Neural progenitor cell (in vitro differentiated cells): ENCODE results near the gene DNAJC13. TPM values are rescaled to one million over a fixed set of nuclear protein-coding genes. Genes with fewer than 3 reads are reported as not detected.

Source experiments
- DNase-seq: peaks from one replicate; pipeline ENCODE4 v3.0.0-alpha.2; 2016; ENCODE audit warnings: low spot score
- H2AFZ ChIP-seq: fragments of 200-600 bp; sonication (generic); replicated peaks from 2 replicates; pipeline ENCODE4 v1.6.1; 2016; ENCODE audit warnings: antibody characterized with exemption
- H3F3A ChIP-seq: fragments of 200-600 bp; sonication (generic); 2 replicates; pipeline ENCODE4 v1.6.1; 2016; ENCODE audit warnings: antibody characterized with exemption, low read depth
- H3K27ac ChIP-seq: fragments of 200-600 bp; sonication (generic); 2 replicates; pipeline ENCODE4 v1.5.1; 2016; ENCODE audit warnings: mild to moderate bottlenecking
- H3K27me3 ChIP-seq: fragments of 200-600 bp; sonication (generic); 2 replicates; pipeline ENCODE4 v1.6.1; 2016; ENCODE audit warnings: mild to moderate bottlenecking, moderate library complexity
- H3K36me3 ChIP-seq: fragments of 200-600 bp; sonication (generic); 2 replicates; pipeline ENCODE4 v1.5.1; 2016
- H3K4me1 ChIP-seq: fragments of 200-600 bp; sonication (generic); 2 replicates; pipeline ENCODE4 v1.6.1; 2016; ENCODE audit warnings: mixed run types
- H3K4me2 ChIP-seq: fragments of 200-600 bp; sonication (generic); 2 replicates; pipeline ENCODE4 v1.6.1; 2016
- H3K4me3 ChIP-seq: fragments of 200-600 bp; sonication (generic); 2 replicates; pipeline ENCODE4 v1.5.1; 2016
- H3K79me2 ChIP-seq: fragments of 200-600 bp; sonication (generic); 2 replicates; pipeline ENCODE4 v1.6.1; 2016; ENCODE audit warnings: low read depth
- H3K9ac ChIP-seq: fragments of 200-600 bp; sonication (generic); 2 replicates; pipeline ENCODE4 v1.6.1; 2016
- H3K9me3 ChIP-seq: fragments of 200-600 bp; sonication (generic); 2 replicates; pipeline ENCODE4 v1.5.1; 2016; ENCODE audit warnings: low read depth
- H4K20me1 ChIP-seq: fragments of 200-600 bp; sonication (generic); 2 replicates; pipeline ENCODE4 v1.6.1; 2016; ENCODE audit warnings: low read depth
- H3K27ac Mint-ChIP-seq: 3 replicates; pipeline ENCODE4 v1.8.0; 2021; ENCODE audit warnings: mixed read lengths
- H3K27me3 Mint-ChIP-seq: 2 replicates; pipeline ENCODE4 v1.8.0; 2022; ENCODE audit warnings: low read depth, mild to moderate bottlenecking, inconsistent platforms, moderate library complexity, mixed read lengths; ENCODE audit not compliant: insufficient read depth
- H3K36me3 Mint-ChIP-seq: 3 replicates; pipeline ENCODE4 v1.8.0; 2021; ENCODE audit warnings: mixed read lengths
- H3K4me1 Mint-ChIP-seq: 3 replicates; pipeline ENCODE4 v1.8.0; 2021; ENCODE audit warnings: mixed read lengths
- H3K4me3 Mint-ChIP-seq: 3 replicates; pipeline ENCODE4 v1.8.0; 2021; ENCODE audit warnings: mild to moderate bottlenecking, moderate library complexity, mixed read lengths
- H3K9me3 Mint-ChIP-seq: 3 replicates; pipeline ENCODE4 v1.8.0; 2020; ENCODE audit warnings: mixed read lengths
- CTCF ChIP-seq: fragments of 200-600 bp; sonication (generic); IDR thresholded peaks from 2 replicates; pipeline ENCODE4 v1.5.1; 2017; ENCODE audit warnings: antibody characterized with exemption, mild to moderate bottlenecking
- EZH2 ChIP-seq: fragments of 200-600 bp; sonication (generic); IDR thresholded peaks from 2 replicates; pipeline ENCODE4 v1.6.1; 2017; ENCODE audit warnings: antibody characterized with exemption, mild to moderate bottlenecking, moderate library complexity
- EZH2phosphoT487 ChIP-seq: fragments of 200-600 bp; sonication (generic); IDR thresholded peaks from 2 replicates; pipeline ENCODE4 v1.6.1; 2017; ENCODE audit warnings: antibody characterized with exemption
- total RNA-seq: library from RNA; depleted of rRNA; stranded (reverse); fragments of >200 nt; gene quantifications from 2 replicates; pipeline ENCODE4 v1.2.3, GENCODE V29; 2015; ENCODE audit warnings: low replicate concordance

DNAJC13 gene
- total RNA-seq, 1 donor from 2014 or later, result 36.3 TPM

GRCh38 chr3:132378048-132378762 is 39.1 kb upstream of the DNAJC13 start:
- Mint-ChIP-seq H3K36me3 (no peaks in the 10 kb centered on the region), H3K9me3 (peaks cover 12% of the 10 kb centered on the region), H3K4me3 (no peak overlapping the region), H3K27ac (no peak overlapping the region), H3K27me3 (peaks cover 4% of the 10 kb centered on the region), H3K4me1 (peaks cover 21% of the 10 kb centered on the region)
- no peak overlapping the region for H3K4me2 ChIP-seq
- TF ChIP-seq EZH2 (no peak), EZH2phosphoT487 (no peak), CTCF (no peak)
- no peak overlapping the region for H2AFZ ChIP-seq
- H3K27ac ChIP-seq, result no peak overlapping the region
- DNase-seq, result no peak
- peaks cover 25% of the 10 kb centered on the region for H3K4me1 ChIP-seq
- H4K20me1 ChIP-seq, result no peaks in the 10 kb centered on the region
- H3K79me2 ChIP-seq, result peaks cover 4% of the 10 kb centered on the region
- peaks cover 14% of the 10 kb centered on the region for H3F3A ChIP-seq
- H3K9me3 ChIP-seq, result no peaks in the 10 kb centered on the region
- no peak overlapping the region for H3K9ac ChIP-seq
- H3K4me3 ChIP-seq, result no peak overlapping the region
- H3K36me3 ChIP-seq, result no peaks in the 10 kb centered on the region
- H3K27me3 ChIP-seq, result no peaks in the 10 kb centered on the region

GRCh38 chr3:132378846-132379245 is 38.5 kb upstream of the DNAJC13 start:
- no peaks in the 10 kb centered on the region for H3K27me3 ChIP-seq
- Mint-ChIP-seq H3K4me3 (no peak overlapping the region), H3K9me3 (peaks cover 12% of the 10 kb centered on the region), H3K27ac (no peak overlapping the region), H3K4me1 (peaks cover 21% of the 10 kb centered on the region), H3K36me3 (no peaks in the 10 kb centered on the region), H3K27me3 (peaks cover 4% of the 10 kb centered on the region)
- no peak overlapping the region for H3K9ac ChIP-seq
- peaks cover 4% of the 10 kb centered on the region for H3K79me2 ChIP-seq
- no peaks in the 10 kb centered on the region for H3K9me3 ChIP-seq
- H2AFZ ChIP-seq, result no peak overlapping the region
- H4K20me1 ChIP-seq, result no peaks in the 10 kb centered on the region
- no peak overlapping the region for H3K4me3 ChIP-seq
- H3K4me2 ChIP-seq, result no peak overlapping the region
- H3K4me1 ChIP-seq, result peaks cover 25% of the 10 kb centered on the region
- H3K36me3 ChIP-seq, result no peaks in the 10 kb centered on the region
- no peak for DNase-seq
- H3K27ac ChIP-seq, result no peak overlapping the region
- peaks cover 14% of the 10 kb centered on the region for H3F3A ChIP-seq
- TF ChIP-seq EZH2, result no peak
- no peak for TF ChIP-seq CTCF
- TF ChIP-seq EZH2phosphoT487, result no peak

- H3K36me3 ChIP-seq, result no peaks in the 10 kb centered on the region
- H3K27me3 ChIP-seq, result no peaks in the 10 kb centered on the region
- H3K27ac ChIP-seq, result no peak overlapping the region
- no peaks in the 10 kb centered on the region for H3K9me3 ChIP-seq
- peaks cover 25% of the 10 kb centered on the region for H3K4me1 ChIP-seq
- H2AFZ ChIP-seq, result no peak overlapping the region
- H3F3A ChIP-seq, result peaks cover 14% of the 10 kb centered on the region
- no peak overlapping the region for H3K9ac ChIP-seq
- Mint-ChIP-seq H3K27ac (no peak overlapping the region), H3K36me3 (no peaks in the 10 kb centered on the region), H3K9me3 (peaks cover 10% of the 10 kb centered on the region), H3K4me3 (no peak overlapping the region), H3K4me1 (peaks cover 21% of the 10 kb centered on the region), H3K27me3 (peaks cover 8% of the 10 kb centered on the region)
- TF ChIP-seq CTCF, result no peak
- H3K4me2 ChIP-seq, result peak overlapping the region; percentile 64
- no peak for DNase-seq
- no peak overlapping the region for H3K4me3 ChIP-seq
- no peaks in the 10 kb centered on the region for H4K20me1 ChIP-seq
- H3K79me2 ChIP-seq, result peaks cover 4% of the 10 kb centered on the region
These were observed 36.4 kb upstream of the DNAJC13 start for GRCh38 chr3:132380920-132381319.
